HepG2 (cell line): ENCODE measurements around the gene MACROD2. TPM values are rescaled to one million over a fixed set of nuclear protein-coding genes. Genes with fewer than 3 reads are reported as not detected.

Experiments
- ATAC-seq: fragments of 200-7000 bp; cut with Tn5 transposase; 3 replicates; pipeline ENCODE4 v1.9.1; 2020; ENCODE audit warnings: mild to moderate bottlenecking, moderate library complexity
- BruUV-seq: library from RNA; stranded (reverse); fragments of 400-500 nt; replicated peaks from 2 replicates; lab custom pipeline; 2021; lab: Mats Ljungman, UMichigan
- CTCF ChIA-PET: fragments of 300-600 bp; formaldehyde crosslinking; extraction: SDS; loops from one replicate; lab custom pipeline; 2021; ENCODE audit warnings: low total read pairs, inconsistent platforms, low intra/inter-chr PET ratio; lab: Yijun Ruan, JAX
- POLR2A ChIA-PET: fragments of 350-600 bp; sonication (Branson Sonifier 250); formaldehyde crosslinking; loops from one replicate; lab custom pipeline; 2020; ENCODE audit warnings: antibody characterized with exemption, inconsistent platforms; lab: Yijun Ruan, JAX
- DNase-seq: peaks from one replicate; pipeline ENCODE4 v3.0.0-alpha.2; 2015; ENCODE audit warnings: low spot score
- FAIRE-seq: peaks from 3 replicates; lab custom pipeline; 2011; peaks lifted over from hg19 to GRCh38; lab: Jason Lieb, UNC
- H2AFZ ChIP-seq: one replicate; pipeline ENCODE4 v1.6.1; 2011; ENCODE audit warnings: low read length, inconsistent platforms
- H3K27ac ChIP-seq: fragments of 300-600 bp; 3 replicates; pipeline ENCODE4 v1.8.0; 2011; ENCODE audit warnings: mixed run types, mild to moderate bottlenecking, mixed read lengths, low read length, inconsistent platforms; ENCODE audit not compliant: insufficient read depth; ENCODE audit errors: extremely low read length
- H3K27me3 ChIP-seq, 2 experiments: fragments of 200-600 bp in 1 of 2; 2 replicates in 1 of 2; 3 replicates in 1 of 2; pipeline versions ENCODE4 v1.6.0 to v1.8.0; 2011; ENCODE audit warnings: low read length in 2 of 2, mild to moderate bottlenecking in 2 of 2, moderate library complexity in 2 of 2, inconsistent platforms in 1 of 2; ENCODE audit not compliant: insufficient read depth in 2 of 2, control insufficient read depth in 1 of 2
- H3K36me3 ChIP-seq, 2 experiments: fragments of 200-600 bp in 1 of 2; replicated peaks in 1 of 2; 2 replicates in 1 of 2; 3 replicates in 1 of 2; pipeline versions ENCODE4 v1.5.1 to v1.8.0; 2011; ENCODE audit warnings: low read length in 2 of 2, inconsistent platforms in 1 of 2; ENCODE audit not compliant: insufficient read depth in 2 of 2, control insufficient read depth in 1 of 2
- H3K4me1 ChIP-seq: 2 replicates; pipeline ENCODE4 v1.5.1; 2012; ENCODE audit warnings: low read length, inconsistent platforms; ENCODE audit not compliant: insufficient read depth
- H3K4me2 ChIP-seq: 2 replicates; pipeline ENCODE4 v1.6.0; 2011; ENCODE audit warnings: low read depth, low read length, inconsistent platforms
- H3K4me3 ChIP-seq, 3 experiments: fragments of 200-600 bp in 1 of 3; sonication (generic), shearing (Covaris generic) in 1 of 3; replicated peaks in 1 of 3; 2 replicates each; pipeline ENCODE4 v1.5.1; 2011 to 2016; ENCODE audit warnings: low read length in 3 of 3, inconsistent platforms in 2 of 3, low read depth in 2 of 3, mild to moderate bottlenecking in 2 of 3, control low read depth in 1 of 3, mixed read lengths in 1 of 3; ENCODE audit not compliant: insufficient read depth in 1 of 3
- H3K79me2 ChIP-seq: one replicate; pipeline ENCODE4 v1.6.1; 2011; ENCODE audit warnings: low read length, inconsistent platforms; ENCODE audit not compliant: insufficient read depth
- H3K9ac ChIP-seq: 2 replicates; pipeline ENCODE4 v1.6.0; 2011; ENCODE audit warnings: mild to moderate bottlenecking, low read depth, low read length, inconsistent platforms; ENCODE audit not compliant: insufficient read depth
- H3K9me3 ChIP-seq: 2 replicates; pipeline ENCODE4 v1.5.1; 2012; ENCODE audit warnings: mild to moderate bottlenecking, low read length
- H4K20me1 ChIP-seq: 2 replicates; pipeline ENCODE4 v1.6.0; 2011; ENCODE audit warnings: inconsistent platforms, mild to moderate bottlenecking, low read length, moderate library complexity; ENCODE audit not compliant: insufficient read depth
- ARID2 ChIP-seq: sonication (generic); formaldehyde crosslinking; IDR thresholded peaks from 2 replicates; pipeline ENCODE4 v1.8.1; 2022; ENCODE audit warnings: mild to moderate bottlenecking, missing genetic modification reagents, borderline replicate concordance
- CEBPG ChIP-seq: IDR thresholded peaks from 2 replicates; pipeline ENCODE4 v1.6.1; 2016
- FOXO1 ChIP-seq: sonication (generic); formaldehyde crosslinking; IDR thresholded peaks from 2 replicates; pipeline ENCODE4 v1.4.0; 2020; ENCODE audit warnings: missing genetic modification reagents
- FUBP1 ChIP-seq: sonication (generic); formaldehyde crosslinking; IDR thresholded peaks from 2 replicates; pipeline ENCODE4 v1.5.1; 2020; ENCODE audit warnings: missing genetic modification reagents, mild to moderate bottlenecking, borderline replicate concordance
- HDAC2 ChIP-seq: sonication (generic); formaldehyde crosslinking; IDR thresholded peaks from 2 replicates; pipeline ENCODE4 v1.4.0; 2020; ENCODE audit warnings: missing genetic modification reagents
- KDM5A ChIP-seq: fragments of 200-600 bp; sonication (generic); IDR thresholded peaks from 2 replicates; pipeline ENCODE4 v1.7.0; 2018; ENCODE audit warnings: antibody characterized with exemption, mild to moderate bottlenecking, low read length, borderline replicate concordance
- NBN ChIP-seq: fragments of 450-650 bp; conservative IDR thresholded peaks from 2 replicates; pipeline ENCODE4 v1.6.1; 2017
- SMARCE1 ChIP-seq: fragments of 450-650 bp; IDR thresholded peaks from 2 replicates; pipeline ENCODE4 v1.6.1; 2017; ENCODE audit warnings: borderline replicate concordance
- ZNF234 ChIP-seq: sonication (generic); formaldehyde crosslinking; conservative IDR thresholded peaks from 2 replicates; pipeline ENCODE4 v1.5.1; 2020; ENCODE audit warnings: mild to moderate bottlenecking, missing genetic modification reagents
- ZNF263 ChIP-seq: sonication (generic); formaldehyde crosslinking; IDR thresholded peaks from 2 replicates; pipeline ENCODE4 v1.4.0; 2020; ENCODE audit warnings: missing genetic modification reagents
- ZNF337 ChIP-seq: sonication (generic); formaldehyde crosslinking; IDR thresholded peaks from 2 replicates; pipeline ENCODE4 v1.5.1; 2020; ENCODE audit warnings: missing genetic modification reagents, low read depth, mild to moderate bottlenecking, borderline replicate concordance
- ZNF350 ChIP-seq: sonication (generic); formaldehyde crosslinking; IDR thresholded peaks from 2 replicates; pipeline ENCODE4 v1.4.0; 2020; ENCODE audit warnings: mild to moderate bottlenecking, low read depth, missing genetic modification reagents, borderline replicate concordance
- ZNF451 ChIP-seq: sonication (generic); formaldehyde crosslinking; IDR thresholded peaks from 2 replicates; pipeline ENCODE4 v1.5.0; 2020; ENCODE audit warnings: mild to moderate bottlenecking, missing genetic modification reagents
- ZNF468 ChIP-seq: sonication (generic); formaldehyde crosslinking; IDR thresholded peaks from 2 replicates; pipeline ENCODE4 v1.8.0; 2022; ENCODE audit warnings: mild to moderate bottlenecking, moderate library complexity, missing genetic modification reagents
- ZNF543 ChIP-seq: sonication (generic); formaldehyde crosslinking; IDR thresholded peaks from 2 replicates; pipeline ENCODE4 v1.4.0; 2020; ENCODE audit warnings: mild to moderate bottlenecking, missing genetic modification reagents
- WGBS: methylation state at CpG from one replicate; pipeline ENCODE4 v1.1.6; 2017; ENCODE audit warnings: low lambda C conversion rate; 5-methylcytosine and 5-hydroxymethylcytosine counted together
- in situ Hi-C: cut with HindIII; loops from 2 replicates; pipeline ENCODE4 v1.10.0; 2017; ENCODE audit warnings: low pct_unique_long_range_greater_than_20kb; ENCODE audit not compliant: extremely low pct_ligation_motif_present
- intact Hi-C: fragments of 100-400 bp; cut with micrococcal nuclease; formaldehyde crosslinking; loops from one replicate; pipeline ENCODE4 v1.10.0; 2022; ENCODE audit not compliant: unreplicated experiment
- polyA plus RNA-seq, 8 experiments: library from polyadenylated mRNA; depleted of rRNA in 3 of 8; stranded (reverse) in 7 of 8; unstranded in 1 of 8; fragments of >200 nt; fragmentation: Illumina TruSeq in 4 of 8; extraction: Trizol in 4 of 8; gene quantifications; 2 replicates each; pipeline versions ENCODE4 v1.2.1 to v1.2.3, GENCODE V29; 2011 to 2016; ENCODE audit warnings: low read depth in 4 of 8, missing spikeins in 1 of 8, mixed read lengths in 1 of 8; ENCODE audit not compliant: insufficient read depth in 1 of 8
- total RNA-seq, 5 experiments: library from RNA; depleted of rRNA; stranded (reverse); fragments of >200 nt; fragmentation: Illumina TruSeq; extraction: Trizol; gene quantifications; 2 replicates each; pipeline ENCODE4 v1.2.3, GENCODE V29; 2016; ENCODE audit warnings: low read depth in 1 of 5
- TF ChIP-seq, protein P1 (sequence below): sonication (generic); formaldehyde crosslinking; conservative IDR thresholded peaks from 2 replicates; pipeline ENCODE4 v1.4.0; 2020; ENCODE audit warnings: missing genetic modification reagents
- TF ChIP-seq, protein P2 (sequence below): sonication (generic); formaldehyde crosslinking; IDR thresholded peaks from 2 replicates; pipeline ENCODE4 v1.4.0; 2020; ENCODE audit warnings: mild to moderate bottlenecking, missing genetic modification reagents
- TF ChIP-seq, protein P3 (sequence below): sonication (generic); formaldehyde crosslinking; IDR thresholded peaks from 2 replicates; pipeline ENCODE4 v1.5.0; 2020; ENCODE audit warnings: mild to moderate bottlenecking, missing genetic modification reagents

MACROD2 gene
- total and polyA plus RNA-seq, 2 of the 13 experiments (the other 11 are each of a cell fraction or from before 2014, with no cell fraction given): 0.13 to 0.51 TPM

- Histone ChIP-seq H3K4me3 (no peak overlapping the region), H3K79me2 (no peaks in the 10 kb centered on the region), H3K27me3 (no peaks in the 10 kb centered on the region), H3K9ac (no peak overlapping the region), H4K20me1 (no peaks in the 10 kb centered on the region), H3K4me1 (no peaks in the 10 kb centered on the region), H3K9me3 (no peaks in the 10 kb centered on the region), H2AFZ (no peak overlapping the region), H3K4me2 (no peak overlapping the region), H3K36me3 (no peaks in the 10 kb centered on the region), H3K27ac (no peak overlapping the region)
- FAIRE-seq (no peak), DNase-seq (no peak), ATAC-seq (no peak)
- ChIA-PET POLR2A (no interaction called here), CTCF (no interaction called here)
- intact Hi-C loops: no loop called here
- in situ Hi-C loops: no loop called here
- no TSS peak for BruUV-seq
- 47% methylated on average over 17 of the region's 17 CpGs for WGBS
- TF ChIP-seq KDM5A (no peak), ZNF350 (CRISPR knock-in tag) (no peak), ZNF337 (no peak), NBN (no peak), ZNF234 (CRISPR knock-in tag) (no peak), CEBPG (CRISPR knock-in tag) (no peak), ZNF468 (CRISPR knock-in tag) (no peak), ZNF263 (no peak), FOXO1 (CRISPR knock-in tag) (no peak), ZNF451 (no peak), SMARCE1 (no peak), ZNF543 (CRISPR knock-in tag) (no peak), ARID2 (no peak), HDAC2 (CRISPR knock-in tag) (no peak), FUBP1 (CRISPR knock-in tag) (no peak)
- TF ChIP-seq, protein P1, sequence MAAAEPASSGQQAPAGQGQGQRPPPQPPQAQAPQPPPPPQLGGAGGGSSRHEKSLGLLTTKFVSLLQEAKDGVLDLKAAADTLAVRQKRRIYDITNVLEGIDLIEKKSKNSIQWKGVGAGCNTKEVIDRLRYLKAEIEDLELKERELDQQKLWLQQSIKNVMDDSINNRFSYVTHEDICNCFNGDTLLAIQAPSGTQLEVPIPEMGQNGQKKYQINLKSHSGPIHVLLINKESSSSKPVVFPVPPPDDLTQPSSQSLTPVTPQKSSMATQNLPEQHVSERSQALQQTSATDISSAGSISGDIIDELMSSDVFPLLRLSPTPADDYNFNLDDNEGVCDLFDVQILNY: no peak
- TF ChIP-seq, protein P2, sequence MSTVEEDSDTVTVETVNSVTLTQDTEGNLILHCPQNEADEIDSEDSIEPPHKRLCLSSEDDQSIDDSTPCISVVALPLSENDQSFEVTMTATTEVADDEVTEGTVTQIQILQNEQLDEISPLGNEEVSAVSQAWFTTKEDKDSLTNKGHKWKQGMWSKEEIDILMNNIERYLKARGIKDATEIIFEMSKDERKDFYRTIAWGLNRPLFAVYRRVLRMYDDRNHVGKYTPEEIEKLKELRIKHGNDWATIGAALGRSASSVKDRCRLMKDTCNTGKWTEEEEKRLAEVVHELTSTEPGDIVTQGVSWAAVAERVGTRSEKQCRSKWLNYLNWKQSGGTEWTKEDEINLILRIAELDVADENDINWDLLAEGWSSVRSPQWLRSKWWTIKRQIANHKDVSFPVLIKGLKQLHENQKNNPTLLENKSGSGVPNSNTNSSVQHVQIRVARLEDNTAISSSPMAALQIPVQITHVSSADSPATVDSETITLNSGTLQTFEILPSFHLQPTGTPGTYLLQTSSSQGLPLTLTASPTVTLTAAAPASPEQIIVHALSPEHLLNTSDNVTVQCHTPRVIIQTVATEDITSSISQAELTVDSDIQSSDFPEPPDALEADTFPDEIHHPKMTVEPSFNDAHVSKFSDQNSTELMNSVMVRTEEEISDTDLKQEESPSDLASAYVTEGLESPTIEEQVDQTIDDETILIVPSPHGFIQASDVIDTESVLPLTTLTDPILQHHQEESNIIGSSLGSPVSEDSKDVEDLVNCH (CRISPR knock-in tag): no peak
- TF ChIP-seq, protein P3, sequence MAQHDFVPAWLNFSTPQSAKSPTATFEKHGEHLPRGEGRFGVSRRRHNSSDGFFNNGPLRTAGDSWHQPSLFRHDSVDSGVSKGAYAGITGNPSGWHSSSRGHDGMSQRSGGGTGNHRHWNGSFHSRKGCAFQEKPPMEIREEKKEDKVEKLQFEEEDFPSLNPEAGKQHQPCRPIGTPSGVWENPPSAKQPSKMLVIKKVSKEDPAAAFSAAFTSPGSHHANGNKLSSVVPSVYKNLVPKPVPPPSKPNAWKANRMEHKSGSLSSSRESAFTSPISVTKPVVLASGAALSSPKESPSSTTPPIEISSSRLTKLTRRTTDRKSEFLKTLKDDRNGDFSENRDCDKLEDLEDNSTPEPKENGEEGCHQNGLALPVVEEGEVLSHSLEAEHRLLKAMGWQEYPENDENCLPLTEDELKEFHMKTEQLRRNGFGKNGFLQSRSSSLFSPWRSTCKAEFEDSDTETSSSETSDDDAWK (CRISPR knock-in tag): no peak
Measured at GRCh38 chr20:14826543-14827313, 831.4 kb downstream of the MACROD2 start.
